IPS-NIHi11 (cell line): ENCODE measurements around the gene SDHC.

Experiments used
- DNase-seq: peaks from one replicate; pipeline ENCODE4 v3.0.0; 2012; ENCODE audit warnings: mixed read lengths, low spot score

Gene SDHC

GRCh38 chr1:161314201-161314981 is at the start of gene SDHC:
SDHC (plus strand) TSS chr1:161314381; CDS start chr1:161314406, 25 bp downstream.
- peak; percentile 97 for DNase-seq

GRCh38 chr1:161265305-161265704 is 48.9 kb upstream of the SDHC start:
- DNase-seq, result no peak

GRCh38 chr1:161266202-161266601 is 48.0 kb upstream of the SDHC start:
- DNase-seq, result no peak

- DNase-seq, result no peak
Measured at GRCh38 chr1:161266836-161267235, 47.3 kb upstream of the SDHC start.

- DNase-seq, result no peak
Measured at GRCh38 chr1:161267321-161267720, 46.9 kb upstream of the SDHC start.

GRCh38 chr1:161273402-161273801 is 40.8 kb upstream of the SDHC start:
- no peak for DNase-seq

- DNase-seq, result no peak
Measured at GRCh38 chr1:161274874-161275273, 39.3 kb upstream of the SDHC start.

GRCh38 chr1:161282991-161283390 is 31.2 kb upstream of the SDHC start:
- no peak for DNase-seq

GRCh38 chr1:161285113-161285512 is 29.1 kb upstream of the SDHC start:
- DNase-seq, result no peak

GRCh38 chr1:161285521-161285920 is 28.7 kb upstream of the SDHC start:
- DNase-seq, result no peak

GRCh38 chr1:161287482-161288054 is 26.6 kb upstream of the SDHC start:
- DNase-seq, result no peak

GRCh38 chr1:161290779-161291178 is 23.4 kb upstream of the SDHC start:
- DNase-seq, result no peak

- no peak for DNase-seq
Measured at GRCh38 chr1:161297415-161297814, 16.8 kb upstream of the SDHC start.

- DNase-seq, result no peak
Measured at GRCh38 chr1:161298116-161298515, 16.1 kb upstream of the SDHC start.

GRCh38 chr1:161299347-161299746 is 14.8 kb upstream of the SDHC start:
- DNase-seq, result no peak

- DNase-seq, result no peak
Measured at GRCh38 chr1:161300478-161300877, 13.7 kb upstream of the SDHC start.

GRCh38 chr1:161304927-161305866 is 9.0 kb upstream of the SDHC start:
- DNase-seq, result no peak

- peak; percentile 92 for DNase-seq
Measured at GRCh38 chr1:161305867-161306519, 8.2 kb upstream of the SDHC start.

GRCh38 chr1:161307230-161307768 is 6.9 kb upstream of the SDHC start:
- no peak for DNase-seq

GRCh38 chr1:161307892-161308638 is 6.1 kb upstream of the SDHC start:
- DNase-seq, result no peak

- DNase-seq, result no peak
Measured at GRCh38 chr1:161309868-161310267, 4.3 kb upstream of the SDHC start, which contains the start of gene MPZ. MPZ (minus strand) TSS chr1:161309968; CDS start chr1:161309905, 63 bp downstream.
